ENCODE measurements around the gene ADCY10.
A peak's percentile ranks its signal among the peaks of the same experiment; 100 is the strongest.

Gene ADCY10

GRCh38 chr1:167856711-167857418, 57.1 kb downstream of the ADCY10 start:
- peak; percentile 33 for DNase-seq (ENCODE audit: low read depth, low spot score)

- peak; percentile 20 for DNase-seq (ENCODE audit: low read depth, low spot score)
These were observed 59.8 kb downstream of the ADCY10 start for GRCh38 chr1:167854184-167854583.

GRCh38 chr1:167849666-167850065, 64.3 kb downstream of the ADCY10 start:
- no peak for DNase-seq (ENCODE audit: low read depth, low spot score)

GRCh38 chr1:167842872-167843271, 71.1 kb downstream of the ADCY10 start:
- DNase-seq (ENCODE audit: low read depth, low spot score), result no peak

GRCh38 chr1:167841530-167841929, 72.4 kb downstream of the ADCY10 start:
- DNase-seq (ENCODE audit: low read depth, low spot score), result no peak

GRCh38 chr1:167839009-167839408, 74.9 kb downstream of the ADCY10 start:
- no peak for DNase-seq (ENCODE audit: low read depth, low spot score)

GRCh38 chr1:167837326-167837725, 76.6 kb downstream of the ADCY10 start:
- DNase-seq (ENCODE audit: low read depth, low spot score), result no peak

- DNase-seq (ENCODE audit: low read depth, low spot score), result no peak
These were observed 77.7 kb downstream of the ADCY10 start for GRCh38 chr1:167836197-167836596.

GRCh38 chr1:167833904-167834303, 80.0 kb downstream of the ADCY10 start:
- no peak for DNase-seq (ENCODE audit: low read depth, low spot score)

- DNase-seq (ENCODE audit: low read depth, low spot score), result peak; percentile 36
These were observed 81.2 kb downstream of the ADCY10 start for GRCh38 chr1:167832693-167833092.

- peak; percentile 54 for DNase-seq (ENCODE audit: low read depth, low spot score)
These were observed 83.3 kb downstream of the ADCY10 start for GRCh38 chr1:167830668-167831067.

GRCh38 chr1:167829868-167830267, 84.1 kb downstream of the ADCY10 start:
- no peak for DNase-seq (ENCODE audit: low read depth, low spot score)

- no peak for DNase-seq (ENCODE audit: low read depth, low spot score)
These were observed 87.8 kb downstream of the ADCY10 start for GRCh38 chr1:167826127-167826526.

- DNase-seq (ENCODE audit: low read depth, low spot score), result no peak
These were observed 88.4 kb downstream of the ADCY10 start for GRCh38 chr1:167825419-167826079.

- DNase-seq (ENCODE audit: low read depth, low spot score), result no peak
These were observed 89.7 kb downstream of the ADCY10 start for GRCh38 chr1:167824163-167824794.

- no peak for DNase-seq (ENCODE audit: low read depth, low spot score)
These were observed 91.8 kb downstream of the ADCY10 start for GRCh38 chr1:167821969-167822685.

- no peak for DNase-seq (ENCODE audit: low read depth, low spot score)
These were observed 92.6 kb downstream of the ADCY10 start for GRCh38 chr1:167821356-167821685.

- DNase-seq (ENCODE audit: low read depth, low spot score), result peak; percentile 53
These were observed 93.1 kb downstream of the ADCY10 start for GRCh38 chr1:167820684-167821355.

- peak; percentile 92 for DNase-seq (ENCODE audit: low read depth, low spot score)
These were observed 93.9 kb downstream of the ADCY10 start for GRCh38 chr1:167819849-167820683.

GRCh38 chr1:167815650-167816049, 98.3 kb downstream of the ADCY10 start:
- DNase-seq (ENCODE audit: low read depth, low spot score), result no peak

- DNase-seq (ENCODE audit: low read depth, low spot score), result no peak
These were observed 101.0 kb downstream of the ADCY10 start for GRCh38 chr1:167812972-167813371.
